ENCODE measurements around the gene SUCNR1.
"Not testable (repeated sequence)": the region's sequence is repeated elsewhere in the genome, so short reads cannot be mapped to it uniquely, and the experiment has no call there.

SUCNR1 gene

GRCh38 chr3:151873398-151873797 is at the start of gene SUCNR1:
TSS of gene SUCNR1 (plus strand) at chr3:151873643. CDS start at chr3:151879893, 6,250 bp downstream.
- DNase-seq (ENCODE audit: low read depth in 2 of 2), result no peak

- DNase-seq (ENCODE audit: low read depth in 2 of 2), result no peak
Measured at GRCh38 chr3:151827816-151828215, 45.6 kb upstream of the SUCNR1 start.

- DNase-seq (ENCODE audit: low read depth in 2 of 2), result no peak
Measured at GRCh38 chr3:151835751-151836525, 37.5 kb upstream of the SUCNR1 start.

GRCh38 chr3:151837057-151837456 is 36.4 kb upstream of the SUCNR1 start:
- no peak for DNase-seq (ENCODE audit: low read depth in 2 of 2)

GRCh38 chr3:151838574-151839312 is 34.7 kb upstream of the SUCNR1 start:
- peak; percentile 13 to 18 for DNase-seq (ENCODE audit: low read depth in 2 of 2)

- no peak for DNase-seq (ENCODE audit: low read depth in 2 of 2)
Measured at GRCh38 chr3:151839313-151839631, 34.2 kb upstream of the SUCNR1 start.

- no peak for DNase-seq (ENCODE audit: low read depth in 2 of 2)
Measured at GRCh38 chr3:151841801-151842200, 31.6 kb upstream of the SUCNR1 start.

- DNase-seq (ENCODE audit: low read depth in 2 of 2), result no peak
Measured at GRCh38 chr3:151843275-151843674, 30.2 kb upstream of the SUCNR1 start.

- no peak for DNase-seq (ENCODE audit: low read depth in 2 of 2)
Measured at GRCh38 chr3:151845306-151845905, 28.0 kb upstream of the SUCNR1 start.

GRCh38 chr3:151850065-151850464 is 23.4 kb upstream of the SUCNR1 start:
- not testable (repeated sequence) for DNase-seq (ENCODE audit: low read depth in 2 of 2)

GRCh38 chr3:151852074-151852811 is 21.2 kb upstream of the SUCNR1 start:
- DNase-seq (ENCODE audit: low read depth in 2 of 2), result no peak

- DNase-seq (ENCODE audit: low read depth in 2 of 2), result no peak
Measured at GRCh38 chr3:151856118-151856517, 17.3 kb upstream of the SUCNR1 start.

GRCh38 chr3:151856641-151857040 is 16.8 kb upstream of the SUCNR1 start:
- DNase-seq (ENCODE audit: low read depth in 2 of 2), result no peak

GRCh38 chr3:151859233-151859673 is 14.2 kb upstream of the SUCNR1 start:
- DNase-seq (ENCODE audit: low read depth in 2 of 2), result no peak

GRCh38 chr3:151859905-151860304 is 13.5 kb upstream of the SUCNR1 start:
- no peak for DNase-seq (ENCODE audit: low read depth in 2 of 2)

- no peak for DNase-seq (ENCODE audit: low read depth in 2 of 2)
Measured at GRCh38 chr3:151863611-151864010, 9.8 kb upstream of the SUCNR1 start.

- DNase-seq (ENCODE audit: low read depth in 2 of 2), result no peak
Measured at GRCh38 chr3:151864423-151865101, 8.9 kb upstream of the SUCNR1 start.

GRCh38 chr3:151866711-151867410 is 6.6 kb upstream of the SUCNR1 start:
- DNase-seq (ENCODE audit: low read depth in 2 of 2), result no peak

GRCh38 chr3:151867666-151868065 is 5.8 kb upstream of the SUCNR1 start:
- no peak for DNase-seq (ENCODE audit: low read depth in 2 of 2)

GRCh38 chr3:151869181-151869580 is 4.3 kb upstream of the SUCNR1 start:
- DNase-seq (ENCODE audit: low read depth in 2 of 2), result no peak

Data from stimulated activated CD4-positive, alpha-beta T cell treated with anti-CD3 and anti-CD28 coated beads, Interleukin-15, amount 100 ng/mL, for 48 hours (primary cell).